ENCODE measurements around the gene ENOX2.
"Not testable (repeated sequence)": the region's sequence is repeated elsewhere in the genome, so short reads cannot be mapped to it uniquely, and the experiment has no call there.

The ENOX2 gene

DNA sequence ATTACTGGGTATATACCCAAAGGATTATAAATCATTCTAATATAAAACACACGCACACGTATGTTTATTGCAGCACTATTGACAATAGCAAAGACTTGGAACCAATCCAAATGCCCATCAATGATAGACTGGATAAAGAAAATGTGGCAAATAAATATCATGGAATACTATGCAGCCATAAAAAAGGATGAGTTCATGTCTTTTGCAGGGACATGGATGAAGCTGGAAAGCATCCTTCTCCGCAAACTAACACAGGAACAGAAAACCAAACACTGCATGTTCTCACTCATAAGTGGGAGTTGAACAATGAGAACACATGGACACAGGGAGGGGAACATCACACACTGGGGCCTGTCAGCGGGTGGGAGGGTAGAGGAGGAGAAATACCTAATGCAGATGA, 83.6 kb downstream of the ENOX2 start:
- not testable (repeated sequence) for DNase-seq

GRCh38 chrX:130813932-130814331, 89.1 kb downstream of the ENOX2 start:
- not testable (repeated sequence) for DNase-seq

- no peak for DNase-seq
Observed at GRCh38 chrX:130810561-130810960, 92.4 kb downstream of the ENOX2 start.

DNA sequence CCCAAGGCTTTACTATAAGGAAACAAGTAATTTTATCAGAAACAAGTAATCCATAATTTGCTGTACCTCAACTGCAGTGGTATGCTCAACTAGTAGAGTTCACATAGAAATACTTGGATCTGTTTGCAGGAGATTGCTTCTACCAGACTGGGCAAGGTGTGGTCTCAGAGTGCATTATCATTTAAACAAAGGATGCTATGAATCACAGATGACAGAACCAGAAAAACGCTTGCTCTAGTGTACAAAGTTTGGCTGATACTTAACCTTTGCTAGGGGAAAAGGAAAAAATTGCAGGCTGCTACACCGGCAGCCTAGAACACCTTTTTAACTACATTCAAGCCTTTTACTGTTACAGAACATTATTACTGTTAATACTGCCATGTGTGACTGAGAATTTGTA, 97.1 kb downstream of the ENOX2 start:
- no peak for DNase-seq

- no peak for DNase-seq
Observed at GRCh38 chrX:130803537-130803936, 99.5 kb downstream of the ENOX2 start.

DNA sequence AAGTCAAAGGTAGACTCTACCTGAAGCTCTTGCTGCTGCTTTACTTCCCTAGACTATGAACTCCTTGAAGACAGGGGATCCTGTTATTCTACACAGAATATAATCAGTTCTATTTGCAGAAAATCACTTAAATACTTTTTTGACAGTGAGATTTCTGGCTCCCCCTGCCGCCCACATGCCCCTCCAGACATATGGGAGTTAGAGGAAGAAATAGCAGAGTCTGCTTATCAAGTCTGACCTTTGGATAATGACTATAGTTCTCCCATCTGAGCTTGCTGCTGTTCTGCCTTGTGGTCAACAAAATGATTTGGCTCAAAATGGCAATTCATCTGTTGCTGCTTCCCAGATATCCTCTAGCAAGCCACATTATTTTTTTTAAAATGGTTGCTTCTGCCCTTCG, 101.1 kb downstream of the ENOX2 start:
- no peak for DNase-seq

DNA sequence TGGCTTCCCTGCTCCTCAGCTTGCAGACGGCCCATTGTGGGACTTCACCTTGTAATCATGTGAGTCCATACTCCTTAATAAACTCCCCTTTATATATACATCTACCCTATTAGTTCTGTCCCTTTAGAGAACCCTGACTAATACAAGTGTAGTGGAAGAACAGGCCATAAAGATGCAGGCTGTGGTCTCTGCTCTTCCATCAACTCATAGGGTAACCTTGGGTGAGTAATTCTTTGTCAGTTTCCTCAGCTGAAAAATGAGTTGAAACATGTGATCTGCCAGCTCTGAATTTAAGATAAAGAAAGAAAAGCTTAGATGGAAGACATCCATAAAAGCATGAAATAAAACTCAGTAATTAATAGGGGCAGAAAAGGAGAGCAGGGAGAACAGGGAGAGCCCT, 103.6 kb downstream of the ENOX2 start:
- no peak for DNase-seq

DNA sequence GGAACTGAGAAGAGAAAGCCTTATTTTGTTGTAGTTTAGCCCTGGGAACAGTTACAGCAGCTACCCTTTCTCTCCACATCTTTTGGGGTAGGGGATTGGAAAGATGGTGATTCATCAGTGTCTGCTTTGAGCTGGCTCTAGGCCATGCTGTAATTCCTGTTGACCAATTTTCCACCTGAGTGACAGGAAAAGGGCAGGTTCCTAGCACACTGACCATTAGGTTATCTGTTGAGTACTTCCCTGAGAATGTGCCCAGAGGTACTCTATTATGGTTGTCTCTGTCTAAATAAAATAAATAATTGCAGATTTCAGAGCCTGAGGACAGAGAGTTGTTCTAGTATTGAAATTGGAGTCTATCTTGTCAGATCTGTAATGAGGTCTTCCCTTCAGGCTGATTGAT, 109.0 kb downstream of the ENOX2 start:
- DNase-seq = no peak

- DNase-seq = not testable (repeated sequence)
Observed at GRCh38 chrX:130791870-130792269, 111.1 kb downstream of the ENOX2 start.

DNA sequence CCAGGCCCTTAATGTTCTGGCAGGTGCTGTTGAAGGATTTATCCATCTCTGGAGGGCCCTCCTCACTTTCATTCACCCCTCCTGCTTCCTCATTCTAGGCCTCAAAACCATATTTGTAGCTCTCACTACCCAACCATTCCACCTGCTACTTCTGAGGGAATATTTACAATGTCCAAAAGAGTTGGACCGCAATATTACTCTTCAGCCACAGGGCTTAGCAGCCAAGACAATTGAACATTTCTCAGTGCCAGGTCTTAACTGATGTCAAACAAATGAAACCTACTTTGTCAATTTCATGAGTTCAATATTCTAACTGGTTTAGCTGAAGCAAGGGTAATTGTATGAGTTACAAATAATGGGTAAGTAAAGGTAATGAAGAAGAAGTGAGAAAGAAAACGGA, 113.2 kb downstream of the ENOX2 start:
- DNase-seq = no peak

DNA sequence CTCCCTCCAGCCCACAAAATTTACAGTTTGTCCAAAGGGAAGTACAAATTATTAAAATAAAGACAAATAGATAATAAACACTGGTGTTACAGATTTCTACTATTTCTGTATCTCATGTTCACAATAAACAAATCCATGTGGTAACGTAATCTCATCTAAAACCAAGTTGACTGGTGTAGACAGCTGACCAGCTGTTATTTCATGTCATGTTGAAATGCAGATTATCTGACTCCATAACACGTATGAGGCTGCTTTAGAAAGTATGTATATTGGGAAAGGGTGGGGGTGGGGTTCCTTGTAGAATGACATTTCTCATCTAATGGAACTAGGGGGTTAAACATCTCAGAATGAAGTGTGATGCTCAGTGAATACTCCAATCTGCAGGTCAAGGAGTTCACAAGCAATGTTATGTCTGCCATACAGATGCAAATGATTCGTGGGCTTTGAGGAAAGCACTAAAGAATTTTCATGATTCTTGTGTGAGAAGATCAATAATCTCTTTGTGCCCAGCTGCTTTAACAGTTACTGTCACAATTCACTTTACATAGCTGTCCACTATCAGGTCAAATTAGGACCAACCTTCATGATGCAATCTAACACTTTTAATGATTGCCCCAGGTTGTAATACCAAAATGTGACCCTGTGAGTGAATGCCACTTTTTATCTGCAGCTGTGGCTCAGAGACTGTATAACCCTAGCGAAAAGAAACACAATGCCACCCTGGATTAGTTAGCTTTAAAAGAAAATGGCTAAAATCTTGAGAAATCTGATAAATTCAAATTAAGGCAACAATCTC, 114.0 kb downstream of the ENOX2 start:
- no peak for DNase-seq

- DNase-seq = no peak
Observed at GRCh38 chrX:130786030-130786429, 117.0 kb downstream of the ENOX2 start.

GRCh38 chrX:130778773-130779172, 124.2 kb downstream of the ENOX2 start:
- no peak for DNase-seq

DNA sequence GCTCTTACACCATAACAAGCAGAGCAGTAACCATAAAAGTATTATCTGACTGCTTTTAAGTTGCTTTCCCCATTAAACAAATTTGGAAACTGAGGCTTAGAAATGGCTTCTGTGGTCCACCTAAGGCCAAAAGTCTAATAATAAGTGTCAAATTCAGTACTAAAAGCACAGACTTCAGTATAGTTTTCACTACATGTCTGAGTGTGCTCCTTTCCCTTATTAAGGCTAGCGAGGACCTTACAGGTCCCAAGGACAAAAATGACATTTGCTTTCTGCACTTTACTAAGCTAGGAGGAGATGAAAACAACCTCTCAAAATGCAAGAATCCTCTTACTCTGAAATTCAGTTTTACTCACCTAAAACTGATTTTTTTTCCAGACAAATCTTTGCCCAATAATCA, 127.2 kb downstream of the ENOX2 start:
- no peak for DNase-seq

GRCh38 chrX:130772776-130773143, 130.2 kb downstream of the ENOX2 start:
- no peak for DNase-seq

GRCh38 chrX:130772105-130772775, 130.8 kb downstream of the ENOX2 start:
- DNase-seq = no peak

- no peak for DNase-seq
Observed at GRCh38 chrX:130771648-130772047, 131.4 kb downstream of the ENOX2 start.

DNA sequence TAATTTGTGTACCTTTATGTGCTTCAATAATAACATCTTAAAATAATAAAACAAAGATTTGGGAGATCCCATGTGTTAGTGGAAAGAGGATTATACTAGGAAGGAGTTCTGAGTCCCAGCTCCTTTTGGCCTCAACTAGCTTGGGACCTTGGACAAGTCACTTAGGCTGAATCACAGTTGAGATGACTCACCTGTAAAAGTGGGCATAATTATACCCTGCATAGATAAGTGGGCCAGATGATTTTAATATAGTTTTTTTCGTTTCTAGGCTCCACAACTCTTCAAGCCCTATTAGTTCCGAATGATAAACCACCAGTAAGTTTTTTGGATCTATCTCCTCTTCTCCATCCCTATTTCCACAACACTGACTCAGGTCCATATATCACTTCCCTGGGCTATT, 131.8 kb downstream of the ENOX2 start:
- DNase-seq = no peak

- no peak for DNase-seq
Observed at GRCh38 chrX:130770615-130771014, 132.4 kb downstream of the ENOX2 start.

DNA sequence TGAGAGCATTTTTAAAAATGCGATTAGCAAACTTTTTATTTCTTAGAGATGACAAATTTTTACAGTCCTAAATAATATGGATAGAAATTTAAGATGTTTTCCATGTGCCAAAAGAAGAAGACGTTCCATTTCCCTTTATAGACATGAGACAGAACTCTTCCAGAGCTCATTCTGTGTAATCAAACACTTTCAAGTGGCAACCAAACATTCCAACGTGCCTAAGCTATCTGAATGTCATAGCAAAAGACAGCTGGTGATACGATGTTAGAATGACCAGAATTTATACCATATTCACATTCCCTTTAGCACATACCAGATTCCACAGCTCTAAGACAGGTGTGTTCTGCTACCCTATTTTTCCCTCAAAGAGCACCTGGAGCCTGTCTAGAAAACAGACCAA, 133.2 kb downstream of the ENOX2 start:
- no peak for DNase-seq

- DNase-seq = no peak
Observed at GRCh38 chrX:130758072-130758471, 144.9 kb downstream of the ENOX2 start.

DNA sequence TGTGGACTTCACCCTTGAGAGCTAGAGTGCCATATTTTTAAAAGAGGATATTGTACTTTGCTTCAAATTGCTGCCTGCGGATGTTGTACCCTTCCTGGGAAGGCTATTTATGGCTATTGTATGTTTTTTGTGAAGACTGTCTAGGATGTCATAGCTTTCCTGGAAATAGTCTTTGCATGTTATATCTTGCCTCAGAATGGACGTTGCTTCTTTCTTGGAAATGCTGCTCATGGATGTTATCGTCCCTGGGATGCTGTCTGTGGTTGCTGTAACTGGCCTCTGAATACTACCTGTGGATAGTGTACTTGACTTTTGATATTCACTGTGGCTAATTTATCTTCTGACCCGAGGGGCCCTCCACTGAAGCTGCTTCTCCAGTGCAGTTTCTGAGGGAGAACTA, 146.8 kb downstream of the ENOX2 start:
- DNase-seq = no peak

DNA sequence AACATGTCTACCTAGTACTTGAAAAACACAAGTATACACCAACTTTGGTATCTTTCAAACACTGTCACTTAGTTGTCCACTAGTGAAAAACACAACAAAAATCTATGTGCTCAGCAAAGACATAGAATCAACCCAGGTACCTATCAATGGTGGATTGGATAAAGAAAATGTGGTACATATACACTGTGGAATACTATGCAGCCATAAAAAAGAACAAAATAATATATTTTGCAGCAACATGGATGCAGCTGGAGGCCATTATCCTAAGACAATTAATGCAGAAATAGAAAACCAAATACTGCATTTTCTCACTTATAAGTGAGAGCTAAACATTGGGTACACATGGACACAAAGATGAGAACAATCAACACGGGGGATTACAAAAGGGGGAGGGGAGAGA, 148.7 kb downstream of the ENOX2 start:
- no peak for DNase-seq

DNA sequence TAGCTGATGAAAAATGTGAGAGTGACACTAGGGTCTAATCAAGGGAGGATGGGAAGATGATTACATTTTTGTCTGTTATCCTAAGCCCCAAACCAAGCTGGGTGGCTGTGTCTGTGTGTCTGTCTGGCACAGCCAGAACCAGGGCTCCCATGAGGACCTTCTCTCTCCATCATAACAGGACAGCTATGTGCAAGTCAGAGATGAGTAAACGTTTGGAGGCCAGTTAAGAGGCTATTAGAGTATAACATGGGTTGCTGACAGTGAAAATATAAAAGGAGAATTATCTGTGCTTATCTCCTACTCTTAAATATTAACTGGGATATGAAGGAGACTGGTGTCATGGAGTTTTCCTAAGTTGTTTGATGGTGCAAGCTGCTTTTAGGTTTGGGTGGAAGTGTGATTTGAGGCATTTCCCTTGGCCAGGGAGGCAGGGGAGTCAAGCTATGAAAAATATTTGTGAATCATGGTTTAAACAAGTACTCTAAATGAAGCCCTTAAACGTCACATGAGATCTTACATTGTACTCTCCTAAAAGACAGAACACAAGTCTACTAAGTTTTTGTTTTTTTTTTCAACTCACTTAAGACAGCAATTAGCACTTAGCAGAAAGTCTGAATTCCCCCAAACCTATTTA, 156.2 kb downstream of the ENOX2 start:
- DNase-seq = no peak
